OCI-LY7 (cell line): ENCODE results near the gene KIF20A.

Experiments
- EZH2phosphoT487 ChIP-seq: fragments of 200-600 bp; sonication (generic); IDR thresholded peaks from 2 replicates; pipeline ENCODE4 v1.6.1; 2018; ENCODE audit warnings: low read depth, borderline replicate concordance, mild to moderate bottlenecking, mixed run types, antibody characterized with exemption, low read length, moderate library complexity, mixed read lengths
- TF ChIP-seq, protein P1 (sequence below): fragments of 200-600 bp; sonication (generic); conservative IDR thresholded peaks from 2 replicates; pipeline ENCODE4 v1.5.1; 2014; ENCODE audit warnings: mild to moderate bottlenecking, antibody characterized with exemption, low read length, moderate library complexity, mixed read lengths

DNA sequence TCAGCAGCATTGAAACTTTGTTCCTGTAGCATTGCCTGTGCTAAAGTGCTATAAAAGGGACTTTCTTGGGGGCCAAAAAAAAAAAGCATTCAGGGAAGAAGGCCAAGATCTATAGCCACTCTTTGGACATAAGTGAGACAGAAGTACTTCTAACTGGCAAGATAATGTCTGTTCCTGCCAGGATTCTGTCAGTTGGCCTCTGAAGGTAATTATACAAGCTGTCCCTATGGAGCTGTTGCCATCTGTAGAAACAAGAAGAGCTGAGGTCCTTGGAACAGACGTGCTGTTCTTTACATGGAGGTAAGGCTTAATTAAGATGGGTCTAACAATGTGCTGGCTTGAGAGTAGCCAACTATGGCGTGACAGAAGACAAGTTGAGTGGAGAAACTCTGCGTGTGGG, 9.7 kb downstream of the KIF20A start:
- TF ChIP-seq, protein P1, sequence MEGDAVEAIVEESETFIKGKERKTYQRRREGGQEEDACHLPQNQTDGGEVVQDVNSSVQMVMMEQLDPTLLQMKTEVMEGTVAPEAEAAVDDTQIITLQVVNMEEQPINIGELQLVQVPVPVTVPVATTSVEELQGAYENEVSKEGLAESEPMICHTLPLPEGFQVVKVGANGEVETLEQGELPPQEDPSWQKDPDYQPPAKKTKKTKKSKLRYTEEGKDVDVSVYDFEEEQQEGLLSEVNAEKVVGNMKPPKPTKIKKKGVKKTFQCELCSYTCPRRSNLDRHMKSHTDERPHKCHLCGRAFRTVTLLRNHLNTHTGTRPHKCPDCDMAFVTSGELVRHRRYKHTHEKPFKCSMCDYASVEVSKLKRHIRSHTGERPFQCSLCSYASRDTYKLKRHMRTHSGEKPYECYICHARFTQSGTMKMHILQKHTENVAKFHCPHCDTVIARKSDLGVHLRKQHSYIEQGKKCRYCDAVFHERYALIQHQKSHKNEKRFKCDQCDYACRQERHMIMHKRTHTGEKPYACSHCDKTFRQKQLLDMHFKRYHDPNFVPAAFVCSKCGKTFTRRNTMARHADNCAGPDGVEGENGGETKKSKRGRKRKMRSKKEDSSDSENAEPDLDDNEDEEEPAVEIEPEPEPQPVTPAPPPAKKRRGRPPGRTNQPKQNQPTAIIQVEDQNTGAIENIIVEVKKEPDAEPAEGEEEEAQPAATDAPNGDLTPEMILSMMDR = no peak
- no peak for TF ChIP-seq EZH2phosphoT487
